ENCODE measurements around the gene MCF2. TPM values are rescaled to one million over a fixed set of nuclear protein-coding genes. Genes with fewer than 3 reads are reported as not detected.

MCF2 gene
- total and polyA plus RNA-seq, 2 of the 13 experiments (the other 11 are each of a cell fraction or from before 2014, with no cell fraction given): 0.07 TPM; not detected in 1

DNA sequence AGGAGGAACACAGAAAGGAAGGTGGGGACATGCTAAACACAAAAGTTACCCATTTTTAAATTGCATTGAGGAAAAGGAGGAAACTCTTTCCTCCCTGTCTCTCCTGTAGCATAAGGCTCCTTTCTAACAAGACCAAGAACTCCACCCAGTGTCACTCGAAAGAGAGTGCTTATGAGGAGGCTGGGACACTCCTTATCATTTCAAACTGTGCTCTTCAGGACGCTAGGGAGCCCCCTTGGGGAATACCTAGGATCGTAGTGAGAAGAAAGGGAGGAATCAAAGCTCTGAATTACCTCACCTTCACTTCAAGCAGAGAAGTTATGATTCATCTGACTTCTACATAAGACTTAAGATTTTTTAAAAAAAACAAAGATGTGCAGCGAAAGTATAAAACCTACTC, 111.9 kb downstream of the MCF2 start:
- WGBS (ENCODE audit: low lambda C conversion rate): 3% methylated on average over 4 of the region's 4 CpGs
- POLR2A ChIA-PET: no interaction called here
- BruUV-seq (replicated peaks): no TSS peak
- DNase-seq (ENCODE audit: low spot score): no peak
- H3K27ac ChIP-seq (ENCODE audit: extremely low read length, insufficient read depth, low read length): no peak overlapping the region
- no peaks in the 10 kb centered on the region for H3K79me2 ChIP-seq (ENCODE audit: insufficient read depth, low read length)
- intact Hi-C loops (cut with micrococcal nuclease; ENCODE audit: unreplicated experiment): no loop called here
- FAIRE-seq: no peak
- H3K4me1 ChIP-seq (ENCODE audit: insufficient read depth, low read length): no peaks in the 10 kb centered on the region
- no peaks in the 10 kb centered on the region for H3K36me3 ChIP-seq (replicated peaks in 1 of 2; ENCODE audit: control insufficient read depth in 1 of 2, insufficient read depth in 2 of 2, low read length in 2 of 2)
- ATAC-seq: no peak
- TF ChIP-seq FOXK1 (CRISPR knock-in tag; IDR thresholded peaks at IDR 0.05; ENCODE audit: borderline replicate concordance, low read depth): no peak
- TF ChIP-seq MAFF (IDR thresholded peaks at IDR 0.05; ENCODE audit: low read depth, low read length): no peak
- TF ChIP-seq, protein P1, sequence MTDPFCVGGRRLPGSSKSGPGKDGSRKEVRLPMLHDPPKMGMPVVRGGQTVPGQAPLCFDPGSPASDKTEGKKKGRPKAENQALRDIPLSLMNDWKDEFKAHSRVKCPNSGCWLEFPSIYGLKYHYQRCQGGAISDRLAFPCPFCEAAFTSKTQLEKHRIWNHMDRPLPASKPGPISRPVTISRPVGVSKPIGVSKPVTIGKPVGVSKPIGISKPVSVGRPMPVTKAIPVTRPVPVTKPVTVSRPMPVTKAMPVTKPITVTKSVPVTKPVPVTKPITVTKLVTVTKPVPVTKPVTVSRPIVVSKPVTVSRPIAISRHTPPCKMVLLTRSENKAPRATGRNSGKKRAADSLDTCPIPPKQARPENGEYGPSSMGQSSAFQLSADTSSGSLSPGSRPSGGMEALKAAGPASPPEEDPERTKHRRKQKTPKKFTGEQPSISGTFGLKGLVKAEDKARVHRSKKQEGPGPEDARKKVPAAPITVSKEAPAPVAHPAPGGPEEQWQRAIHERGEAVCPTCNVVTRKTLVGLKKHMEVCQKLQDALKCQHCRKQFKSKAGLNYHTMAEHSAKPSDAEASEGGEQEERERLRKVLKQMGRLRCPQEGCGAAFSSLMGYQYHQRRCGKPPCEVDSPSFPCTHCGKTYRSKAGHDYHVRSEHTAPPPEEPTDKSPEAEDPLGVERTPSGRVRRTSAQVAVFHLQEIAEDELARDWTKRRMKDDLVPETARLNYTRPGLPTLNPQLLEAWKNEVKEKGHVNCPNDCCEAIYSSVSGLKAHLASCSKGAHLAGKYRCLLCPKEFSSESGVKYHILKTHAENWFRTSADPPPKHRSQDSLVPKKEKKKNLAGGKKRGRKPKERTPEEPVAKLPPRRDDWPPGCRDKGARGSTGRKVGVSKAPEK (CRISPR knock-in tag; IDR thresholded peaks at IDR 0.05; ENCODE audit: borderline replicate concordance): no peak
- TF ChIP-seq ZMYM3 (CRISPR knock-in tag; IDR thresholded peaks at IDR 0.05): no peak
- no peak for TF ChIP-seq ZNF589 (CRISPR knock-in tag; conservative IDR thresholded peaks at IDR 0.05)
- TF ChIP-seq SRSF1 (optimal IDR thresholded peaks at IDR 0.05; ENCODE audit: low read depth, low read length): no peak
- TF ChIP-seq, protein P2, sequence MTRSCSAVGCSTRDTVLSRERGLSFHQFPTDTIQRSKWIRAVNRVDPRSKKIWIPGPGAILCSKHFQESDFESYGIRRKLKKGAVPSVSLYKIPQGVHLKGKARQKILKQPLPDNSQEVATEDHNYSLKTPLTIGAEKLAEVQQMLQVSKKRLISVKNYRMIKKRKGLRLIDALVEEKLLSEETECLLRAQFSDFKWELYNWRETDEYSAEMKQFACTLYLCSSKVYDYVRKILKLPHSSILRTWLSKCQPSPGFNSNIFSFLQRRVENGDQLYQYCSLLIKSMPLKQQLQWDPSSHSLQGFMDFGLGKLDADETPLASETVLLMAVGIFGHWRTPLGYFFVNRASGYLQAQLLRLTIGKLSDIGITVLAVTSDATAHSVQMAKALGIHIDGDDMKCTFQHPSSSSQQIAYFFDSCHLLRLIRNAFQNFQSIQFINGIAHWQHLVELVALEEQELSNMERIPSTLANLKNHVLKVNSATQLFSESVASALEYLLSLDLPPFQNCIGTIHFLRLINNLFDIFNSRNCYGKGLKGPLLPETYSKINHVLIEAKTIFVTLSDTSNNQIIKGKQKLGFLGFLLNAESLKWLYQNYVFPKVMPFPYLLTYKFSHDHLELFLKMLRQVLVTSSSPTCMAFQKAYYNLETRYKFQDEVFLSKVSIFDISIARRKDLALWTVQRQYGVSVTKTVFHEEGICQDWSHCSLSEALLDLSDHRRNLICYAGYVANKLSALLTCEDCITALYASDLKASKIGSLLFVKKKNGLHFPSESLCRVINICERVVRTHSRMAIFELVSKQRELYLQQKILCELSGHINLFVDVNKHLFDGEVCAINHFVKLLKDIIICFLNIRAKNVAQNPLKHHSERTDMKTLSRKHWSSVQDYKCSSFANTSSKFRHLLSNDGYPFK (CRISPR knock-in tag; IDR thresholded peaks at IDR 0.05; ENCODE audit: borderline replicate concordance): no peak
- no peak for TF ChIP-seq SALL2 (CRISPR knock-in tag; IDR thresholded peaks at IDR 0.05)
- TF ChIP-seq HDAC1 (CRISPR knock-in tag; IDR thresholded peaks at IDR 0.05): no peak
- TF ChIP-seq PAX8 (CRISPR knock-in tag; IDR thresholded peaks at IDR 0.05; ENCODE audit: borderline replicate concordance): no peak
- TF ChIP-seq, protein P3, sequence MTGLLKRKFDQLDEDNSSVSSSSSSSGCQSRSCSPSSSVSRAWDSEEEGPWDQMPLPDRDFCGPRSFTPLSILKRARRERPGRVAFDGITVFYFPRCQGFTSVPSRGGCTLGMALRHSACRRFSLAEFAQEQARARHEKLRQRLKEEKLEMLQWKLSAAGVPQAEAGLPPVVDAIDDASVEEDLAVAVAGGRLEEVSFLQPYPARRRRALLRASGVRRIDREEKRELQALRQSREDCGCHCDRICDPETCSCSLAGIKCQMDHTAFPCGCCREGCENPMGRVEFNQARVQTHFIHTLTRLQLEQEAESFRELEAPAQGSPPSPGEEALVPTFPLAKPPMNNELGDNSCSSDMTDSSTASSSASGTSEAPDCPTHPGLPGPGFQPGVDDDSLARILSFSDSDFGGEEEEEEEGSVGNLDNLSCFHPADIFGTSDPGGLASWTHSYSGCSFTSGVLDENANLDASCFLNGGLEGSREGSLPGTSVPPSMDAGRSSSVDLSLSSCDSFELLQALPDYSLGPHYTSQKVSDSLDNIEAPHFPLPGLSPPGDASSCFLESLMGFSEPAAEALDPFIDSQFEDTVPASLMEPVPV (CRISPR knock-in tag; IDR thresholded peaks at IDR 0.05): no peak
- no peak for TF ChIP-seq FOXO1 (CRISPR knock-in tag; IDR thresholded peaks at IDR 0.05)
- TF ChIP-seq ZSCAN22 (CRISPR knock-in tag; IDR thresholded peaks at IDR 0.05): no peak
- TF ChIP-seq ZFP36 (IDR thresholded peaks at IDR 0.05; ENCODE audit: borderline replicate concordance, low read depth, low read length, partially characterized antibody): no peak
- TF ChIP-seq ZNF251 (CRISPR knock-in tag; IDR thresholded peaks at IDR 0.05): no peak
- no peaks in the 10 kb centered on the region for H3K27me3 ChIP-seq (ENCODE audit: control insufficient read depth in 1 of 2, insufficient read depth in 2 of 2, low read length in 2 of 2)
- in situ Hi-C loops (cut with HindIII; ENCODE audit: extremely low pct_ligation_motif_present, low pct_unique_long_range_greater_than_20kb): no loop called here
- H3K9ac ChIP-seq (ENCODE audit: insufficient read depth, low read depth, low read length): no peak overlapping the region
- H4K20me1 ChIP-seq (ENCODE audit: insufficient read depth, low read length): no peaks in the 10 kb centered on the region
- CTCF ChIA-PET (ENCODE audit: low intra/inter-chr PET ratio, low total read pairs): no interaction called here
- no peak overlapping the region for H2AFZ ChIP-seq (ENCODE audit: low read length)
- no peaks in the 10 kb centered on the region for H3K9me3 ChIP-seq (ENCODE audit: low read length)
- H3K4me3 ChIP-seq (replicated peaks in 1 of 3; ENCODE audit: insufficient read depth in 1 of 3, low read depth in 2 of 3, low read length in 3 of 3): no peak overlapping the region
- H3K4me2 ChIP-seq (ENCODE audit: low read depth, low read length): no peak overlapping the region

All from HepG2 (cell line).